NCI-H2196 (cell line): Measurements from ENCODE around the gene SGSH.
"Not testable (repeated sequence)": the region's sequence is repeated elsewhere in the genome, so short reads cannot be mapped to it uniquely, and the experiment has no call there.

Experiments
- DNase-seq: peaks from one replicate; lab custom pipeline; 2025; ENCODE audit not compliant: unreplicated experiment; lab: John Stamatoyannopoulos, UW

Gene SGSH

GRCh38 chr17:80220054-80220735 is at the start of gene SGSH, which contains the start of gene SLC26A11:
SGSH (minus strand) TSS chr17:80220333; CDS start chr17:80220313, 20 bp downstream.
SLC26A11 (plus strand) TSS chr17:80220427; CDS start chr17:80221561, 1,134 bp downstream.
- DNase-seq = peak; percentile 86

- no peak for DNase-seq
Measured at GRCh38 chr17:80269405-80269807, 49.3 kb upstream of the SGSH start.

DNA sequence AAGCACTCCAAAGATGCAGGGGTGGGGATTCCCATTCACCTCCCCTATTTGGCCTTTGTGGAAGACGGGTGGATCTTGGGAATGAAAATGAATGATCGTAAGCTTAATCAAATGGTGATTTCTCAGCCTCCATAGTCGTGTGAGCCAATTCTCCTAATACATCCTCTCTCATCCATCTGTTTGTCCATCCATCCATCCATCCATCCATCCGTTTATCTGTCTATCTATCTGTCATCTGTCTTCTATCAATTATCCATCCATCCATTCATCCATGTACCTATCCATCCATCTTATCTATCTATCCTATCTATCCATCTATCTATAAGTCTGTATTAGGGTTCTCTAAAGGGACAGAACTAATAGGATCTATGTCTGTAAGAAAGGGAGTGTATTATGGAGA is 48.3 kb upstream of the SGSH start:
- no peak for DNase-seq

DNA sequence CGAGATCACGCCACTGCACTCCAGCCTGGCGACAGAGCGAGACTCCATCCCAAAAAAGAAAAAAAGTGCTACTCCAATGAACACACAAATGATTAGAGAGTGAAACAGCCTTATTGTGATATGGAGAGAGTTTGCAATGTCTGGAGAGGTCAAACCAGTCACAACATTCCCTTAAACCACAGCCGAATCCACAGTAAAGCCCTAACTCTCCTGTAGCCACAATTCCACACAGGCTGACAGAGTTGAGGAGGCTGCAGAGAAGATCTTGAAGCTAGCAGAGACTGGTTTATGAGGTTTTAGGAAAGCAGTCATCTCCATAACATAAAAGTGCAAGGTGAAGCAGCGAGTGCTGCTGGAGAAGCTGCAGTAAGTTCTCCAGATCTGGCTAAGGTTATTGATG is 47.3 kb upstream of the SGSH start:
- no peak for DNase-seq

DNA sequence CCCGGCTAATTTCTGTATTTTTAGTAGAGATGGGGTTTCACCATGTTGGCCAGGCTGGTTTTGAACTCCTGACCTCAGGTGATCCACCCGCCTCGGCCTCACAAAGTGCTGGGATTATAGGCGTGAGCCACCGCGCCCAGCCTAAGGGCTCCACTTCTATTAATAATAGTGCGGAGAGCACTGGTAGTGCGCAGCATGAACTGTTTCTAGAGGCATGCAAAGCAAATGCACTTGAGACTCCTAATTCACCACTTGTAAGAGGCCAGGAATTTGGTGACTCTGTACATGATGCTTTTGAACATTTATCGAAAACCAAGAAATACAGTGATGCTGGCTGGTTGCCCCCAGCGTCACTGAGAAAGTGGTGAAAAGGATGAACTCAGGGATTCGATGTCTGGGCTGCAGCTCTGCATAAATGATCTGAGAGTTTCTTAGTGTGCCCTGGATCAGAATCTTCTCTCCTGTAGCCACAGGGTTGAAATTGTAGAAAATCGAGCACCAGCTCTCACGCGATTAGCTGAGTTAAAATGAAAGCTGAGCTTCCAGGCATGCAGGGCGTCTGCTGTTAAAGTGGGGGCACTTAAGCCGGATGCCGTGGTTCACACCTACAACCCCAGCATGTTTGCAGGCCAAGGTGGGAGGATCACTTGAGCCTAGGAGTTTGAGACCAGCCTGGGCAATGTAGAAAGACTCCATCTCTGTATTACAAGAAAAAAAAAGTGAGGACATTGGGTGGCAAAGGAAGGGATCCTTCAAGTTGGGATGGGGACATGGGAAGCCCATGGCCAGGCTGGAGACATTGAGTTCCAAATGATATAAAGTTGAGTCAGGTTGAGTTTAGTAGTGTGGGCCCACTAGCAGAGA is 45.3 kb upstream of the SGSH start:
- DNase-seq = no peak

DNA sequence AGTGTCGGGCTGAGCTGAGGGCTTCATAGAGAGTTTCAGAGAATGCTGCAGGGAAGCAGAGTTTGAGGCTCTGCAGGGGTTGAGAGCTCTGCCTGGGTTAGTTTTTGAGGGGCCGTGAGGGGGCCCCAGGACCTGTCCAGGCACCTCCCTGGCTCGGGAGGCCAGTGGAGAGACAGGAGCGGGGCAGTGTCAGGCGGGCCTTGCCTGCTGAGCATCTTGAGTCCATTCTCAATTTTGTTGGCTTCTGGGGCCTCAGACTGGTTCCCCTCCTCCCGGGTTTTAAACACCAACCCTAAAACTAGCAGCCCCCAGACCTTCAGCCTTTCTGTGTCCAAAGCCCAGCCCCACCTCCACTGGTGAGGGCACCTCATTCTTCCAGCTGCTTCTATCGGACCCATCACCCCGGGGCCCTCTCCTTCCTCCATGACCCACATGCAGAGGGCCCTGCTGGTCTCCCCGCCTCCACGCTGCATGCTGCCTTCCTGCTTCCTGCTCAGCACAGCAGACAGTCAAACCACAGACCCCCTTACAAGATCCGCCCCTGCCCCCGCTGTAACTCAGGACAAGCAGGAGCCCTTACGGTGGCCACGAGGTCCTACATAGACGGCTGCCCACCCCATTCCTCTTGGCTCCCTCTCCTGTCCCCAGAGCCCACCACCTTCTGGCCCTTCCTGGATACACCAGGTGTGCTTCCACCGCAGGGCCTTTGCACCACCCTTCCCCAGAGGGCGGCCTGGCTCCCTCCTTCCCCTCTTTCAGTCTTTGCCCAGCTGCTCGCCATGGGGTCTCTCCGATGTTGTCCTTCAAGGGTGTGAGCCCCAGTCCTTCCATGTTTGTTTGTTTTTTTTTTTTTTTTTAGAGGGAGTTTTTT is 44.3 kb upstream of the SGSH start:
- no peak for DNase-seq

- peak; percentile 97 for DNase-seq
Measured at GRCh38 chr17:80263253-80264204, 43.4 kb upstream of the SGSH start.

GRCh38 chr17:80262775-80263244 is 42.7 kb upstream of the SGSH start:
- DNase-seq = peak; percentile 53

DNA sequence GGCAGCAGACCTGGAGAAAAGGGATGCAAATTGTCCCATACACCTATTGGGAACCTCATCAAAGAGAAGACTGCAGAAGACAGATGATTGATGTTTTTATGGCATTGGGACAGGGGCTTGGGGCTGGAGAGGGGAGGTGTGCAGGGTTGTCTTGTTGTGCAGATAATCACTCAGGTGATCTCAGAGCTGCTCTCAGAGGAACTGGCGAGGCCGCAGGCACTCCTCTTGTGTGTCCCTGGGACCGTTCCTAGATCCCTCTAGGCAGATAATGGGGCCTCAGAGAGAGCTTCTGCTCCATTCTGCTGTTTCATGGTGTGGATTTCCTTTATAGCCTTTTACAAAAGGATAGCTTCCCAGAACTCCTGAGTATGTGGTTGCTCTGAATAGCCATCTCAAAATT is 42.2 kb upstream of the SGSH start:
- peak; percentile 57 for DNase-seq

DNA sequence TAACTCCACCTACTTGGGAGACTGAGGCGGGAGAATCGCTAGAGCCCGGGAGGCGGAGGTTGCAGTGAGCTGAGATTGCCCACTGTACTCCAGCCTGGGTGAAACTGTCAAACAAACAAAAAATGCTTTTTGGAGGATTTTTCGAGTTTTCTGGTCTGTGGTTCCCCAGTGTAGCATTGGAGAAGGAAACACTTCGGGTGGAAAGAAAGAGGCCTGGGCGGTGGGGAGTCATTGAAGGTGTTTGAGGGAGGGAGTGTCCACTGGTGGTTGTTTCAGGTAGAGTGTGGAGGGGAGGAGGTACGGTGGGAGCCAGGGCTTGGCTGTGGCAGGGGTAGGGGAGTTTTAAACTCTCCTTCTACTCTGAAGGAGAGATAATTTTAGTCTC is 41.8 kb upstream of the SGSH start:
- DNase-seq = no peak

DNA sequence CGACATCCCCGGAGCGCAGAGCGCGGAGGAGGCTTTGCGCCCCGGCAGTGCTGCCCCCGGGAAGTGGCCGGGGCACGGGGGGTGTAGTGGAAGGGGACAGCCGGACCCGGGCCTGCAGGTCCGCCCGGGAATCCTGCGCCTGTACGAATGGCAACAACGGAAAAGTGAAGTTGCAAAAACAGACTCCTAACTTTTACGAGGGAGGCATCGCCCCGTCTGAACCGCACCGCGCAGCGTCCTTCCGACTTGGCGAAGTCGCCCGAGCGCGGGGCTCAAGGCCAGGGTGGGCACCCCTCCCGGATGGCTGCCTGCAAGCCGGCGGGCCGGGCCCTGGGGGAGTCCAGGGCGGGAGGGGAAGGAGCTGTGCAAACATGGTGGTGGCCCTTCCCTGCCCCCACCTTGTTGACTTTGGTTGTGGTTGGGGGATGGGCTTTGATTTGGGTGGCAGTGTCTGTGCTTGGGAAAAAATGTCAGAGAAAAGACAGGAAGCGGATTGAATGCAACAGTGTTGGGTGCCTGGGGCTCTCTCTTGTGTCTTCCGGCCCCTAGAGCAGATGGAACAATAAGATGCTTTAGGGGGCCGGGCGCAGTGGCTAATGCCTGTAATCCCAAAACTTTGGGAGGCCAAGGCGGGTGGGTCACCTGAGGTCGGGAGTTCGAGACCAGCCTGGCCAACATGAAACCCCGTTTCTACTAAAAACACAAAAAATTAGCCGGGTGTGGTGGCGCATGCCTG is 41.2 kb upstream of the SGSH start:
- DNase-seq = peak; percentile 75

DNA sequence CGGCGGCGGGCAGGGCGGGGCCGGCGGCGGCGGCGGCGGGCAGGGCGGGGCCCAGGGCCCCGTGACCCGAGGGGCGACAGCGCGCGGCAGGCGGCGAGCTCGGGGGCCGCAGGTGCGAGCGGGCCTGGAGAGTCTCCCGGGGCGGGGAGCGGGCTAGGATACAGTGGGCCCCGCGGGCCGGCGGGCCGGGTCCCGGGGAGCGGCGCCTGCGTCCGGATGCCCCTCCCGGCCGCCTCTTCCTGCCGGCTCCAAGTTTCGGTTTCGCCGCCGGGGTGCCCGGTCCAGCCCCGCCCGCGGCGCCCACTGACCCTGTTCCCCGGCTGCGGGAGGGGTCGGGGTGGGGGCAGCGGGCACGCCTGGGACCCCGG is 40.6 kb upstream of the SGSH start, which contains the start of gene RNF213:
Gene RNF213 (plus strand): TSS at position 62 of the 368 bp plus-strand sequence. CDS start 2,830 bp downstream, outside the sequence.
- DNase-seq = peak; percentile 42

GRCh38 chr17:80260069-80260535 is 40.0 kb upstream of the SGSH start:
- DNase-seq = peak; percentile 83

- peak; percentile 40 for DNase-seq
Measured at GRCh38 chr17:80259457-80260068, 39.4 kb upstream of the SGSH start.

DNA sequence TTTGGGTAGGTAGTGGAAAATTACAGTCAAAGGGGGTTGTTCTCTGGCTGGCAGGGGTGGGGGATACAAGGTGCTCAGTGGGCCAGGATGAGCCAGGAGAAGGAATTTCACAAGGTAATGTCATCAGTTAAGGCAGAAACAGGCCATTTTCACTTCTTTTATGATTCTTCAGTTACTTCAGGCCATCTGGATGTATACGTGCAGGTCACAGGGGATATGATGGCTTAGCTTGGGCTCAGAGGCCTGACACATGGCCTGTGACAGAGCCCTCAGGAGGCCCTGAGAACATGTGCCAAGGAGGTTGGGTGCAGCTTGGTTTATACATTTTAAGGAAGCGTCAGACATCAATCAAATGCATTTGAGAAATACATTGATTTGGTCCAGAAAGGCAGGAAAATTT is 38.2 kb upstream of the SGSH start:
- not testable (repeated sequence) for DNase-seq

GRCh38 chr17:80257716-80258213 is 37.6 kb upstream of the SGSH start:
- no peak for DNase-seq

GRCh38 chr17:80256034-80256350 is 35.9 kb upstream of the SGSH start:
- no peak for DNase-seq

GRCh38 chr17:80254396-80255251 is 34.5 kb upstream of the SGSH start:
- DNase-seq = peak; percentile 95
